Fibroblast of pulmonary artery (primary cell): ENCODE data around the gene COMP.
A peak's percentile ranks its signal among the peaks of the same experiment; 100 is the strongest.

Experiments
- DNase-seq: peaks from one replicate; pipeline ENCODE4 v3.0.0-alpha.2; 2010; ENCODE audit warnings: low read depth
- H3K4me3 ChIP-seq: replicated peaks from 2 replicates; pipeline ENCODE4 v1.5.1; 2011; ENCODE audit warnings: low read depth, mild to moderate bottlenecking, control low read depth, low read length, moderate library complexity
- CTCF ChIP-seq: IDR thresholded peaks from 2 replicates; pipeline ENCODE4 v1.5.1; 2011; ENCODE audit warnings: mild to moderate bottlenecking, control low read depth, low read length, inconsistent platforms; ENCODE audit errors: missing control alignments

COMP gene

GRCh38 chr19:18745012-18745735 is 45.9 kb downstream of the COMP start:
- H3K4me3 ChIP-seq: no peak overlapping the region
- peak; percentile 44 for DNase-seq
- TF ChIP-seq CTCF: no peak

DNA sequence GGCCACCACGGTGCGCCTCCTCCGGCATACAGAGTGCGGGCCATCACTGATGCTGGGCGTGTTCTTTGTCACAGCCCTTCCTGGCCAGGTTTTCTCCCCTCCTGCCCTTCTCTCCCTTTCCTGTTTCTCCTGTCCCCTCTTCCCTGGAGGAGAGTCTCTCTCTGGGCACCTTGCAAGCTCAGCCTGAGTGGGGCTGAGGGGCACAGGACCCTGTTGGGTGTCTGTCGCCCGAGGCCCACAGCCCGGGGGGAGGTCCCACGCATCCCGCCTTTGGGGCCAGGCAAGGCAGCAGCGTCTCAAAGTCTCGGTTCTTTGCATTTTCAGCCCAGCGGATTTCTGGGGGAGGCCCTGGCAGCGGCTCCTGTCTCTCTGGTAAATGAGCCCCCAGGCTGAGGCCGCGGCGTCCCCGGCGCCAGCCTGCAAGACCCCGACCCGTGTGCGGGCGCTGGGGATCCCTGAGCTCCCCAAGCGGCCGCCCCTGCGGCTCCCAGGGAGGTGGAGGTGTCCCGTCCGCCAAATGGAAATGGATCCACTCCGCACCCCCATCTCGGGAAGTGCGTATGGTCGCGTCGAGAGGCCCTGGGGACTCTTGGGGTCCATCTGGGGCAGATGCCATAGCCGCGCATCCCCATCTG is 47.2 kb downstream of the COMP start:
- no peak for DNase-seq
- no peak for TF ChIP-seq CTCF
- H3K4me3 ChIP-seq: no peak overlapping the region

DNA sequence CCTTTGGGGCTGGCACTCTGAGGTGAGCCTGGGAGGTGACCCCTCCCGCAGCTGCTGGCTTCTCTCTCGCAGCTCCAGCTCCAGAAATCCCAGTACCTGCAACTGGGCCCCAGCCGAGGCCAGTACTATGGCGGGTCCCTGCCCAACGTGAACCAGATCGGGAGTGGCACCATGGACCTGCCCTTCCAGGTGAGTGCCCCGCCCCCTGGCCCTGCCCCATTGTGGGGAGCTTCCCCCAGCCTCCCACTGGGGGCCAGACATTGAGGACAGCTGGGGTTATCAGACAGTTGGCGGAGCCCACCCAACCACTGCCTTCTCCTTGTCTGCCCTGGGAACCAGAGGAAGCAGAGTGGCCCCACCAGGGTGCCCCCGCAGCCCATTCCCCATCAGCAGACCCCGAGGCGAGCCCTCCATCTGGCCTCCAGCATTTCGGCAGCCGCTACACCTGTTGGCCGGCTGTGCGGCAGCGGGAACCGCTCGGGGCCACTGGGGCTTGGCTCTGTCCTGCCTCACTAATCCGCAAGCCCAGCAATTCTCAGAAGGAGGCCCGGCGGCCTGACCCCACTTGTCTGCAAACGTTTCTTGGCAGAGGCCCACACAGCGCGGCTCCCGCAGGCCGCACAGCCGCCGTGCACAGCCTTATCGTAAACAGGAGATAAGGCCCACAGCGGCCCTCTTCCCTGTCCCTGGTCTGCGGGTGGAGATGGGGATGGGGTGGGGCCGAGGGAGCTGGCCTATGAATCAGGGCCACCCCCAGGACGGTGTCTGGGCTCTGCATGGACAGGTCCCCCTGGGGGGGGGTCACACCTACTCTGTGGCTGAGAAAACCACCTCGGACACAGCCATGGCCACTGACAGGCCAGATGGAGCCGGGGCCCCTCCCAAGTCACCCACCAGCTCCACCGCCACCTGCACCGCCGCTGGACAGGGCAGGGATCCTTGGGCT is 48.0 kb downstream of the COMP start:
- DNase-seq: peak; percentile 64
- no peak for TF ChIP-seq CTCF
- no peak overlapping the region for H3K4me3 ChIP-seq

GRCh38 chr19:18742324-18742723 is 48.8 kb downstream of the COMP start:
- no peak for TF ChIP-seq CTCF
- no peak for DNase-seq
- no peak overlapping the region for H3K4me3 ChIP-seq

GRCh38 chr19:18741124-18742121 is 49.7 kb downstream of the COMP start:
- H3K4me3 ChIP-seq: no peak overlapping the region
- DNase-seq: peak; percentile 13
- no peak for TF ChIP-seq CTCF
